Lung (tissue), 12 donors: ENCODE measurements around the gene MAP1LC3B2. TPM values are rescaled to one million over a fixed set of nuclear protein-coding genes. Genes with fewer than 3 reads are reported as not detected.
"Not testable (repeated sequence)": the region's sequence is repeated elsewhere in the genome, so short reads cannot be mapped to it uniquely, and the experiment has no call there.

ENCODE experiments used
- ATAC-seq: fragments of 200-7000 bp; cut with Tn5 transposase; one replicate; pipeline ENCODE4 v1.9.1; 2020; ENCODE audit warnings: moderate number of reproducible peaks; ENCODE audit not compliant: insufficient read depth, low FRiP score
- DNase-seq, 3 donors: peaks; one replicate each; pipeline ENCODE4 v3.0.0-alpha.2; 2013 to 2017
- H3K27ac ChIP-seq, 2 donors: one replicate each; pipeline ENCODE4 v1.5.1; 2013; ENCODE audit warnings: mild to moderate bottlenecking in 2 of 2, moderate library complexity in 2 of 2, control low read depth in 1 of 2, inconsistent platforms in 1 of 2, low read depth in 1 of 2, low read length in 1 of 2
- H3K27me3 ChIP-seq, 3 donors: one replicate each; pipeline ENCODE4 v1.5.1; 2013; ENCODE audit warnings: low read length in 2 of 3; ENCODE audit not compliant: control insufficient read depth in 3 of 3, insufficient read depth in 3 of 3
- H3K36me3 ChIP-seq, 4 donors: one replicate each; pipeline ENCODE4 v1.5.1; 2013; ENCODE audit warnings: low read length in 4 of 4, mild to moderate bottlenecking in 1 of 4, moderate library complexity in 1 of 4; ENCODE audit not compliant: control insufficient read depth in 4 of 4, insufficient read depth in 4 of 4
- H3K4me1 ChIP-seq, 5 donors: one replicate each; pipeline ENCODE4 v1.5.1; 2013; ENCODE audit warnings: low read length in 5 of 5, mild to moderate bottlenecking in 2 of 5, moderate library complexity in 1 of 5; ENCODE audit not compliant: control insufficient read depth in 5 of 5, insufficient read depth in 5 of 5
- H3K4me3 ChIP-seq: one replicate; pipeline ENCODE4 v1.5.1; 2013; ENCODE audit warnings: mild to moderate bottlenecking, control low read depth, moderate library complexity
- H3K9ac ChIP-seq, 2 donors: one replicate each; pipeline ENCODE4 v1.5.1; 2013; ENCODE audit warnings: low read length in 2 of 2, control low read depth in 1 of 2; ENCODE audit not compliant: insufficient read depth in 1 of 2
- H3K9me3 ChIP-seq, 4 donors: one replicate each; pipeline ENCODE4 v1.5.1; 2013; ENCODE audit warnings: low read length in 3 of 4, mild to moderate bottlenecking in 1 of 4, moderate library complexity in 1 of 4; ENCODE audit not compliant: control insufficient read depth in 4 of 4, insufficient read depth in 3 of 4
- WGBS, 2 donors: extraction: QIAGEN DNeasy Blood & Tissue Kit; methylation state at CpG; one replicate each; pipeline ENCODE4 v1.1.7; 2013; 5-methylcytosine and 5-hydroxymethylcytosine counted together
- polyA plus RNA-seq, 2 donors: library from polyadenylated mRNA; stranded (reverse); fragments of 200-250 nt; gene quantifications; one replicate each; pipeline ENCODE4 v1.2.1, GENCODE V29; 2013
- total RNA-seq, 2 donors: library from RNA; depleted of rRNA in 1 of 2; stranded (reverse); fragments of >200 nt in 1 of 2; gene quantifications; one replicate each; pipeline ENCODE4 v1.2.1, GENCODE V29; 2014 to 2021
- TF ChIP-seq, protein P1 (sequence below): IDR thresholded peaks from 2 replicates; pipeline ENCODE4 v1.5.1; 2012; ENCODE audit warnings: mild to moderate bottlenecking; ENCODE audit errors: control extremely low read depth, extremely low read depth
- donor health status: control.
- donor health status: control.
- donor health status: Bipolar disorder and iron deficiency.
- donor health status: healthy.
- donor health status: DM: yes; HTN: yes; CAD: no.

MAP1LC3B2 gene
- total and polyA plus RNA-seq, 4 donors: 1.1 to 2.2 (median 2.0) TPM; not detected in 1

- DNase-seq (no peak), ATAC-seq (no peak)
- no peaks in the 10 kb centered on the region for H3K27me3 ChIP-seq
- H3K9ac ChIP-seq: no peak overlapping the region
- H3K36me3 ChIP-seq: no peaks in the 10 kb centered on the region
- H3K4me3 ChIP-seq: no peak overlapping the region
- no peaks in the 10 kb centered on the region for H3K4me1 ChIP-seq
- no peak overlapping the region for H3K27ac ChIP-seq
- WGBS, 2 donors: 89 to 92% methylated on average over 2 of the region's 2 CpGs
- TF ChIP-seq, protein P1, sequence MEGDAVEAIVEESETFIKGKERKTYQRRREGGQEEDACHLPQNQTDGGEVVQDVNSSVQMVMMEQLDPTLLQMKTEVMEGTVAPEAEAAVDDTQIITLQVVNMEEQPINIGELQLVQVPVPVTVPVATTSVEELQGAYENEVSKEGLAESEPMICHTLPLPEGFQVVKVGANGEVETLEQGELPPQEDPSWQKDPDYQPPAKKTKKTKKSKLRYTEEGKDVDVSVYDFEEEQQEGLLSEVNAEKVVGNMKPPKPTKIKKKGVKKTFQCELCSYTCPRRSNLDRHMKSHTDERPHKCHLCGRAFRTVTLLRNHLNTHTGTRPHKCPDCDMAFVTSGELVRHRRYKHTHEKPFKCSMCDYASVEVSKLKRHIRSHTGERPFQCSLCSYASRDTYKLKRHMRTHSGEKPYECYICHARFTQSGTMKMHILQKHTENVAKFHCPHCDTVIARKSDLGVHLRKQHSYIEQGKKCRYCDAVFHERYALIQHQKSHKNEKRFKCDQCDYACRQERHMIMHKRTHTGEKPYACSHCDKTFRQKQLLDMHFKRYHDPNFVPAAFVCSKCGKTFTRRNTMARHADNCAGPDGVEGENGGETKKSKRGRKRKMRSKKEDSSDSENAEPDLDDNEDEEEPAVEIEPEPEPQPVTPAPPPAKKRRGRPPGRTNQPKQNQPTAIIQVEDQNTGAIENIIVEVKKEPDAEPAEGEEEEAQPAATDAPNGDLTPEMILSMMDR: no peak
- H3K9me3 ChIP-seq: peaks cover 0 to 8% (median 0%) of the 10 kb centered on the region in 4 donors
Observed at GRCh38 chr12:116568203-116568602, 9.0 kb downstream of the MAP1LC3B2 start.

DNA sequence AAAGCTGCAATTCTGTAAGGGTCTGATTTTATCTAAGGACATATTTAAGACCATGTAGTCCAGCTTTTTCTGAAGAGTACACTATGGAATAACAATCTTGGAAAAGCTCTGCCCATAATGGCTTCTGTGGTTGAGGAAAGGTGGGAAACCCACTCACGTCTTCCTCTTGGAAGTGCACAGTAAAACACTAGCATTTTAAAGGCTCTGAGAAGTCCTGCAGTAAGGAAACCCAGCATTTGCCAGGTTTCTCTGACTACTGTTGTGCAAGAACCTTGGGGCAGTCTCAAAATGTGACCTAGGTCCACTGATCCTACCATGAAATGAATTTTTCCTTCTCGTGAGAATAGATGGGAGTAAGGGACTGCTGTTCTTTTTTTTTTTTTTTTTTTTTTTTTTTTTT is 11.9 kb downstream of the MAP1LC3B2 start:
- Histone ChIP-seq H3K27ac (no peak overlapping the region), H3K4me3 (no peak overlapping the region), H3K9me3 (no peaks in the 10 kb centered on the region), H3K4me1 (no peaks in the 10 kb centered on the region), H3K9ac (no peak overlapping the region), H3K36me3 (no peaks in the 10 kb centered on the region), H3K27me3 (no peaks in the 10 kb centered on the region)
- ATAC-seq (no peak), DNase-seq (no peak)
- TF ChIP-seq, protein P1: no peak
- WGBS, 2 donors: 93 to 98% methylated on average over 2 of the region's 2 CpGs

DNA sequence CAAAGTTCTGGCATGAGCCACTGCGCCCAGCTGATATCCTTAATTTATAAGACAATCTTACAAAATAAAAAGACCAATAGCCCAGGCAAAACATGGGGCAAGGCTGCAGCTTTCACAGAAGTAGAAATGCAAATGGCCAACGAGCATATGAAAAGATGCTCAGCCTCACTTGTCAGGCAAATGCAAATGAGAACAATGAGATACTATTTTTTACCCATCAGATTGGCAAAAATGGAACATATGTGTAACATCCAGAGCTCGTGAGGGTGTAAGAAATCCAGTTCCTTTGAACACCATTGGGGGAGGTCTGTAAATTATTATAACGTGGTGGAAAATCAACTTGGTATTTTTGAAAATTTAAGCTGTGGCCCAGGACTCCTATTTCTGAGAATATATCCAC is 14.6 kb downstream of the MAP1LC3B2 start:
- no peaks in the 10 kb centered on the region for H3K9me3 ChIP-seq
- ATAC-seq (no peak), DNase-seq (no peak)
- no peak overlapping the region for H3K9ac ChIP-seq
- no peaks in the 10 kb centered on the region for H3K27me3 ChIP-seq
- no peak overlapping the region for H3K27ac ChIP-seq
- WGBS, 2 donors: 93% methylated on average over 4 of the region's 4 CpGs
- TF ChIP-seq, protein P1: no peak
- H3K36me3 ChIP-seq: no peaks in the 10 kb centered on the region
- no peaks in the 10 kb centered on the region for H3K4me1 ChIP-seq
- no peak overlapping the region for H3K4me3 ChIP-seq

GRCh38 chr12:116575754-116576153 is 16.6 kb downstream of the MAP1LC3B2 start:
- not testable (repeated sequence) for ATAC-seq, DNase-seq, H3K4me3 ChIP-seq, H3K9ac ChIP-seq, H3K27ac ChIP-seq, H3K36me3 ChIP-seq, H3K9me3 ChIP-seq, H3K27me3 ChIP-seq, H3K4me1 ChIP-seq
- WGBS, 2 donors: 95 to 96% methylated on average over 24 of the region's 24 CpGs
